Astrocyte of the cerebellum (primary cell): ENCODE measurements around the gene CGNL1.

Source experiments
- DNase-seq: peaks from one replicate; pipeline ENCODE4 v3.0.0-alpha.2; 2011; ENCODE audit warnings: low read depth
- H3K4me3 ChIP-seq: 2 replicates; pipeline ENCODE4 v1.5.1; 2011; ENCODE audit warnings: mild to moderate bottlenecking, low read depth, low read length, moderate library complexity
- CTCF ChIP-seq: IDR thresholded peaks from 2 replicates; pipeline ENCODE4 v1.5.1; 2012; ENCODE audit warnings: low read length, low read depth, moderate library complexity, mild to moderate bottlenecking; ENCODE audit errors: missing control alignments
- in situ Hi-C: cut with HindIII; loops from 2 replicates; pipeline ENCODE4 v1.10.0; 2017; ENCODE audit warnings: low sequenced_read_pairs

Gene CGNL1

GRCh38 chr15:57382215-57382614 lies 5.9 kb downstream of the CGNL1 start:
- TF ChIP-seq CTCF = no peak
- no peak overlapping the region for H3K4me3 ChIP-seq
- no peak for DNase-seq
- in situ Hi-C loops = no loop called here

- no peak overlapping the region for H3K4me3 ChIP-seq
- in situ Hi-C loops = no loop called here
- DNase-seq = no peak
- no peak for TF ChIP-seq CTCF
Observed at GRCh38 chr15:57382969-57383368, 6.7 kb downstream of the CGNL1 start.

GRCh38 chr15:57384024-57384423 lies 7.7 kb downstream of the CGNL1 start:
- in situ Hi-C loops = no loop called here
- TF ChIP-seq CTCF = no peak
- no peak for DNase-seq
- no peak overlapping the region for H3K4me3 ChIP-seq

GRCh38 chr15:57384816-57385215 lies 8.5 kb downstream of the CGNL1 start:
- in situ Hi-C loops = no loop called here
- TF ChIP-seq CTCF = no peak
- no peak overlapping the region for H3K4me3 ChIP-seq
- no peak for DNase-seq

GRCh38 chr15:57385923-57386390 lies 9.7 kb downstream of the CGNL1 start:
- H3K4me3 ChIP-seq = no peak overlapping the region
- DNase-seq = no peak
- in situ Hi-C loops = no loop called here
- TF ChIP-seq CTCF = no peak

- in situ Hi-C loops = no loop called here
- no peak overlapping the region for H3K4me3 ChIP-seq
- TF ChIP-seq CTCF = no peak
- DNase-seq = no peak
Observed at GRCh38 chr15:57386976-57387375, 10.7 kb downstream of the CGNL1 start.
